ENCODE data around the gene GTPBP1.

Gene GTPBP1

DNA sequence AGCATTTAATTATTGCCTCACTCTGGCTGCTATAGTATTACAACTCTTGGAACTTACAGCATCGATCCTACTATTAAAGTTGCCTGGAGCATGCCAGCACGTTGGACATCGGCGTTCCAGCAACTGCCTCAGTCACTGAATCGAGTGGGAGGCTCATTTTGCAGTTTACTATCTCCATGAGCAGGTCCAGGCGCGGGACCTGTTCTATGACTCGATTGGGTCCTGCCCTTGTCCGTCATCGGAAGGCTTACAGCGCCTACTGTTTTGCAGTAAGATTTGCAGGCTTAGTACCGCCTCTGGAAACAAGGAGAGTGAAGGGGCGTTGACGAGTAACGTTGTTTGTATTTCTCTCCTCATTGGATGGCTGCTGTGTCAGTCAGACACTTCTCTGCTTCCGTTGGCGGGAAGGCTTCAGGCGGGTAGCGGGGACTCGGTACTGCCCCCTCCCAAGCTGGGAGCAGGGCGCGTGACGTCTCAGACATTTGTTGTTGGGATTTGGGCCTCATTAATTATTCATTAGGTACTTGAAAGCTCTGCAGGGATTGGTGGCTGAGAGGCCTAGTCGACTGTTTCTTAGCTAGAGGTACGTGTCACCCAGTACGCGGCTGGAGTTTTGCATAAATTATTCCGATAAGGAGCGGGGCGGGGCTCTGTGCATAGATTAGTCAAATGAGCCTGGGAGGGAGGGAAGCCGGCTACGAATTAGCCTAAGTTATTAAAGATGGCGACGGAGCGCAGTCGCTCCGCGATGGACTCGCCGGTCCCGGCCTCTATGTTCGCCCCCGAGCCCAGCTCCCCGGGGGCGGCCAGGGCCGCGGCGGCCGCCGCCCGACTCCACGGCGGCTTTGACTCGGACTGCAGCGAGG, at the start of gene GTPBP1:
Gene GTPBP1, plus strand, starts transcription at position 710 of the 866 bp plus-strand sequence. Its CDS starts 12 bp downstream, at position 722.
- peak; percentile 100 for DNase-seq

DNA sequence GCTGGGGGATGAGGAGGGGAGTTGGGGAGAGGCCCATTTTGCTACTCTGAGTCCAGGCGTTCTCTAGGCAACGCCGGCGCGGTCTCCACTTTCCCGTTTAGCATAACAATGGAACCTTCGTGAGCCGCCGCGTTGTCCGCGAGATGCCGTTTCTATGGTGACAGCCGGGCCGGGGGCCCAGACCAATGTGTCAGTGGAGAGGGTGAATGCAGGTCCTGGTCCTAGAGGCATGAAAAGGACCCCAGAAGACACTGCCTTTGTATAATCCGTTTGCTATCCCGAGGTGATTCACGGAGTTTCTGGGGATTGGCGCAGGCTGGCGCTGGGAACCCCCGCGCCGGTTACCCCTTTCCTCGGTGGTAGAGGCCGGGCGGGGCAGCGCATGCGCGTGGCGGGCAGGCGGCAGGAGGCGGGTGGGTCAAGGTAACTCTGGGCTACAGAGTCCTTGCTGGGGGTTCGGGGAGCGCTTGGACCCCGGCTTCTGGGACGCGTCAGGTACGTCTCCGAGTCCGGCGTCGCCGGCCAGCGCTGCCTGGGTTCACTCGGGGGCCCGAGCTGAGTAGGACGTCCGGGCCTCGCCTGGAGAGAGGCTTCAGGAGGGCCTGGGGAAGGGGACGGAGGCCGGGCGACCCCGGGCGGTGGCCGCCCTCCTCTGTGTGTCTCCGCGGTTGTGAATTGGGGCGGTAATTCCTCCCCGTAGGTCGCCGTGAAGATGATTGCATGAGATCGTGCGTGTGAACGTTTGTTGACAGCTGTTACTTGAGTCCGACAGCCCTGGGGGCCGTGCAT, 49.3 kb upstream of the GTPBP1 start, which contains the start of the genes CBY1 and FAM227A:
Gene CBY1, plus strand, starts transcription at position 383 of the 789 bp plus-strand sequence. CDS start 11,417 bp downstream, outside the sequence.
Gene FAM227A, minus strand, starts transcription at position 137 of the 789 bp plus-strand sequence. CDS start 6,224 bp downstream, outside the sequence.
- DNase-seq = peak; percentile 80

DNA sequence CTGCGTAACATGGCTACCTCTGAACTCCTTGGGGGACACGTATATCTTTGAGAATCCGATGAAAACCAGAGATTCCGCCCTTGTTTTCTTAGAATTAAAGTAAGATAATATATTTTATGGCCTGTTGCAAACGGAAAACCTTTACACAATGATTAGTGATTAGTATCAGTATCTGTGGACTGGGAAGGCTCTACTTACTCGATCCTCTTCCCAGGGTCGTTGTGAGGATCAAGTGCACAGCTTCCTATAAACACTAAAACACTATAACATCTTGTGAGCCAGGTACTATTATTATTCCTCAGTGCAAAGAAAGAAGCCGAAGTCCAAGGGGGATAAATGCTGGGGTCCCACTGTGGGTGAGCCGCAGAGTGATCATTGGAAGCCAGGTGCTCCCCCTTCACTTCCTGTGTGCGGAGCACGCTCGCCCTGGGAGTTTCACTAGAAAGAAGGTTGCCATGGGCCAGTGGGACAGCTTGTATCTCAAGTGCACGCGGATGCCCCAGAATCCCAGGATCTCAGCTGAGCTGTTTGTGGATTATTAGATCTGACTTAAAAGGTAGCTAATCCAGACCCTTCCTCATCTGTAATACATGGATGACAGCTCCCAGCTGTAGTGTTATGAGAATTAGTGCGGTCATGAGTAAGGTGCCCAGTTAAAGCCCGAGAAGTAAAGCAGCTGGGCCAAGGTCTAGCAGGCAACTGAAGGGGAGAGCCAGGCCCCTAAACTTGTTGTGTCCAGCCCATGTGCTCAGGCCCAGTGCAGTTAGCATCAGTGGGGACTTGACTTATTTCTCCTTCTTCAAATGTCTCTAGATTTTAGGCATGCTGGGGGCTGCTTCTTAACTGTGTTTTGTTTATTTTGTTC, 48.5 kb upstream of the GTPBP1 start:
- DNase-seq = no peak

DNA sequence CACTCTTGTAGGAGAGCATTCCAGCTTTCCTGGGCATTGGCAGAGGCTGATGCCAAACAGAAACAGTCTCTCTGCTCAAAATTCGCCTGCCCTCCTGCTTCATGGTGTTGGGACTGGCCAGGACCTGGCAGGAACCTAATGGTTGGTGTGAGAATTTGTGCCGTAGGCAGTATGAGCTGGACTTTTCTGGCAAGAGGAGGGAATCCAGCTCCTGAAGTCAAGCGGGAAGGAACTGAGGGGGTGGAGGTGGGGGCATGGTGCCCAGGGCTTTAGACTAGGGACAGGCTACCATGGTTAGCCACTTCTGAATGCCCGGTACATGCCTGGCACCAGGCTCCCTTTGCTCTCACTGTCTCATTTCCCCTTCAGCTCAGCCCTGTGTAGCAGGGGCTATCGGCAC, 30.9 kb upstream of the GTPBP1 start:
- no peak for DNase-seq

DNA sequence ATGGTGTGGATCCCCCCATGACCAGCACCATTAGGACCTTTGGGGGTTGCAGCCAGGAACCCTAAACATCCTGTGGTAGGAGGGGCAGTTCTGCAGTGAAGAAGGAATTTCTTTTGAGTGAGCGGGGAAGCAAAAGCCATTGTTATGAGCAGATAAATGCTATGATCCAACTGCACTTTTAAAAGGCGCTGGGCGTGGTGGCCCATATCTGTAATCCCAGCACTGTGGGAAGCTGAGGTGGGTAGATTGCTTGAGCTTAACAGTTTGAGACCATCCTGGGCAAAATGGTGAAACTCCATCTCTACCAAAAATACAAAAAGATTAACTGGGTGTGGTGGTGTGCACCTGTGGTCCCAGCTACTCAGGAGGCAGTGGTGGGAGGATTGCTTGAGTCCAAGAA, 29.9 kb upstream of the GTPBP1 start:
- DNase-seq = no peak

DNA sequence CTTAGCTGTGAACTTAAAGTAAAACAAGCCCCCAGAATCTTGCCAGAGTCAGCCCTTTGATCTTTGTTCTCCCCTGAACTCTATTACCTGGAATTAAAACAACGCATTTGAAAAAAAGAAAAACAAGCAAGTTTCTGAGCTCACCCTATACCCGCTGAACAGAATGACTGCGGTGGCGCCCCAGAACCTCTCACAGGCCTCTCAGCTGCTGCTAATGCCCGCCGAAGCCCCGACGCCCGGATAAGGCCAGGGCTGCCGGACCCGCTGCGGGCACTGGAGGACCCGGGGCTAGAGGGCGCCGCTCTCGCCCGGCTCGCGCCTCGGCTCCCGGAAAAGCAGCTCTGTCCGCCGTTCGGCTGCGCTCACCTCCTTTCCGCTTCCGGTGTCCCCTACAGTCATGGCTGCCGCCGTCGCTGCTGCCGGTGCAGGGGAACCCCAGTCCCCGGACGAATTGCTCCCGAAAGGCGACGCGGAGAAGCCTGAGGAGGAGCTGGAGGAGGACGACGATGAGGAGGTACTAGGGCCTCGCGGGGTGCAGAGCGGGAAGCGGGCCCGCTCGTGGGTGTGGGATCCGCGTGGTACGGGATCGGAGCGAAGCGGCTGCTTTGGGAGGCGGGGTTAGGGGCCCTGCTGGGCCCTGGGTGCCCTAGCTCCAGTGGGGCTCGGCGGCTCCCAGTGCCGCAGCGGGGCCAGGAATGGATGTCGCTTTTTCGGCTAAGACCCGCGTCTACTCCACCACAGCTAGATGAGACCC, 24.0 kb upstream of the GTPBP1 start, which contains the start of gene TOMM22:
Gene TOMM22, plus strand, starts transcription at position 376 of the 754 bp plus-strand sequence. Its CDS starts 22 bp downstream, at position 398.
- DNase-seq = peak; percentile 79

DNA sequence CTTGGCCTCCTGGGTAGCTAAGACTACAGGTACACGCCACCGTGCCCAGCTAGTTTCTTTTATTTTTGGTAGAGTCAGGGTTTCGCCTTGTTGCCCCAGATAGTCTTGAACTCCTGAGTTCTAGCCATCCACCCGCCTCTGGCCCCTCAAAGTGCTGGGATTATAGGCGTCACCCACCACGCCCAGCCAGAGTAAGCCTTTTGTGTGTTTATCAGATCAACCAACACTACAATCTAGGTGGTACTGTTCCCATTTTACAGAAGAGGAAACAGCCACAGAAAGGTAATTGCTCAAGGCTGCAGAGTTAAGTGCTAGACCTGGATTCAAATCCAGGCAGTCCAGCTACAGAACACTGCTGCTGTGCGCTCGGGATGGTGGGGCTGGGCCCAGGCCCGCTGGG, 20.8 kb upstream of the GTPBP1 start:
- DNase-seq = no peak

DNA sequence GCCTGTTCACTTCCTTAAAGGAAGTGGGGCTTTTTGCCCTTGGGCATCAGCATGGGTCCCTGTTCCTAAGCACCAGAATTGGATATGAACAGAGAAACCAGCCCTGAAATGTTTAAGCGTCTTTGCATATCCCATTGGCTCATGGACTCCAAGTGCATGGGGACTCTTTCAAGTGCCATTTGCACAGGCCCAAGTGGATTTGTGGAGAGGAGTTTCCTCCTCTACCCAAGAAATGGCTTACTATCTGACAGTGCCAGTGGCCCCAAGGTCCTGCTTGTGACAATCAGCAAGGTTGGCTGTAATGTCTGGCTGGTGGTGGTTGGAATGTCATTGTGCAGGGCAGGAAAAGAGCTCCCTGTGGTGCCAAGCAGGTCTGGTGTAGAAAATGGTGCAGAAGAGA, 20.0 kb upstream of the GTPBP1 start:
- no peak for DNase-seq

DNA sequence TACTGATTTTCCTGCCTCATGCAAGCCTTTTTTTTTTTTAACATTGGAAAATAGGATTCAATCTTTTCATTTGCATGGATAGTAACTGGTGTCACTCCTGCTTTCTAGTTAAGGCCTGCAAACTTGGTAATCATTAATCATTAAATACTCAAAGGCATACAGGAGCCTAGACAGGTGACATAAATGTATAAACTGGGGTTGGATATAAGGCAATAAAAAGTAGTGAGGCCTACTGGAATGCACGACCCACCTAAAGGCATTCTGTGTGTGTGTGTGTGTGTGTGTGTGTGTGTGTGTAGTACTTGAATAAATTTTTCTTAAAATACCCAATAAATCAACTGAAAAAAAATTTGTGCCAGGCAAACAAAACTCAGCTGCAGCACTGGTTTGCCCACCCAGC, 16.1 kb upstream of the GTPBP1 start:
- no peak for DNase-seq

DNA sequence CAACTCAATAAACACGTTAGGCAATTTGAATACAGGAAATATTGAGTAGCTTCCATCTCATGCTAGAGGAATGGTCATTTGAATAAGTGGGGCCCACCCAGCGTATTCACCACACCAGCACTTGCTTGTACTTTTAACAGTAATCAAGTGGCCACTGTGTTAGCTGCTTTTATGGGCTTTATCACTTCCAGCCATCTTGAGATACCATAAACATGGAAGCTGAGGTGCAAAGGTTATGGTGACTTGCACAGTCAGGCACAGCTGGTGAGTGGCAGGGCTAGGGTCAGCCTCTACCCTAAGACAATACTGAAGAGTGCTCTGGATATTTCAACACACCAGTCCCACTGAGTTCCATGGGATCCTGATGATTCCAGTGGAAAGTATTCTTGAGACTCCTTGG, 11.7 kb upstream of the GTPBP1 start:
- DNase-seq = no peak

DNA sequence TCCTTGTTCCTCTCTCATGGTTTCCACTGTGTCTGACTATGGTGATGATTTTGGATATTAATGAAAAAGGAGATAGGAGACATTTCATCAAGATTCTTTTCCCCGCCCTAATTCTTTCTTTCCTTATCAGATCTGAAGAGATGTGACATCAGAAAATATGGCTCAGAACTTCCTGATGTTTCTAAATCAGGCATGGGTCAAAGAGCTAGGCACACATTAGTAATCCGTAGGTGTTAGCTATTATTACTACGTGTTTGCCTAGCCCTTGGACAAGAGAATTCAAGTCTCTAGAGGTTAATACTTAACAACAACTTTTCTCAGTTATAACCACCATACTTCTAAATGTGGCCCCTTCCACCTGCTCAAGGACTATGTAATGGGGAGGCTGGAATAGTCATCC, 10.8 kb upstream of the GTPBP1 start:
- no peak for DNase-seq

DNA sequence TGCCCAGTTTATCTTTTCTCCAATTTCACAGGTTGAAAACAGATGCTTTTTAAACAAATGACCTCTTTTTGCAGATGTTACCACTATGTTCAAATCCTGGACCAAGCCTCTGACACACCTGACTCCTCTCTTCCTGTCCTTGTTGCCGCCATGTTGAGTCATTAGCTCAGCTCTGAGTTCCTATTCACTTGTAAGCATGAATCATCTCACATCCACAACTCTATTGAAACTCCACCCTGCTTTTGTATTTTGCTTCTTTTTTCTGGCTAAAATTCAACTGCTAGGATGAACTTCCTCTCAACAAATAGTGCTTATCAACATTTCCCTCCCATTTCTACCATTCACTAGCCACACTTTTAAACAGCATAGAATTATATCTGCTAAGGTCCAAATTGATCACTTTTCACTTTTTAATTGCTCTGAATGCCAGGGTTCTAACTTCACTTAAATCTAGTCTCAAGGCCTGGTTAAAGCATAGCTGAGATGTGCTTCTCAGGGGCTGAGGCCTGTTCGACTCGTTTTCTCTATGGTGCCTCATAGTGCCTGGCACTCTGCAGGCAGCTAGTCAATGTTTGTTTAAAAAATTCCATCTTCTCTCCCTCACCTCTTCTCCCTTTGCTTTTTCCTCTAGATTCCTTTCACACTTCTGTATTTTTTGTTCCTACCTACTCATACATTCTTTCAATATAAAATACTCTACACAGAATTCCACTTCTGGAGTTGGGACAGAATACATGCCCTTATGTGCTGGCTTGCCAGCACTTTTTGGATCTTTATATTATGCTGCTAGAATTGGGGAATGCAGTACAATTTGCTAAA, 8.9 kb upstream of the GTPBP1 start:
- peak; percentile 56 for DNase-seq

DNA sequence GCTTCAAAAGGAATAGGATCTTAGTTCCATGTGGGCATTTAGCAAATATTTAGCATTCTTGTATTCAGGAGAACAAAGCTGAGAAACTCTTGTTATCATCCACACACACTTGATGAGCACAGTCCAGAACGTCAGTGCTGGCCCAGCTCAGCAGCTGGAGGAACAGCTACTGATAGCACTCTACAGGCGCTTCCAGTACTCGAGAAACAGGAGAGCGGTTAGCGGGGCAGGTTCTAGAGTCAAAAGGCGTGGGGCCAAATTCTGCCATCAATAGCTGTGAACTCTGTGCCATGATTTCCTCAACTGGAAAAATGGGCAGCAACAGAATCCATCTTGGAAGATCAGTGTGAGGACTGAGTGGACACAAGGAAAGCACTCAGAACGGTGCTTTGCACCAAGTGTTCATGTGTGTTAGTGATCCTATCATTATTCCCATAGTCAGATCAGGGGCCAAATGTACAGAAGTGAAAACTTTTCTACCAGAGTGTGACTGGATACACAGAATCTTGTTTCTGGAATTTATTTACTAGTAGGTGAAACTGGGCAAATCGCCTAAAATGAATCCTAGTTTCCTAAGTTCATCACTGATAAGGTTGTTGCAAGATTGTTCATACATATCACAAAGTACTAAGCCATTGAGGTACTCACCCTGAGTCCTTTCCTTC, 8.2 kb upstream of the GTPBP1 start:
- DNase-seq = no peak

DNA sequence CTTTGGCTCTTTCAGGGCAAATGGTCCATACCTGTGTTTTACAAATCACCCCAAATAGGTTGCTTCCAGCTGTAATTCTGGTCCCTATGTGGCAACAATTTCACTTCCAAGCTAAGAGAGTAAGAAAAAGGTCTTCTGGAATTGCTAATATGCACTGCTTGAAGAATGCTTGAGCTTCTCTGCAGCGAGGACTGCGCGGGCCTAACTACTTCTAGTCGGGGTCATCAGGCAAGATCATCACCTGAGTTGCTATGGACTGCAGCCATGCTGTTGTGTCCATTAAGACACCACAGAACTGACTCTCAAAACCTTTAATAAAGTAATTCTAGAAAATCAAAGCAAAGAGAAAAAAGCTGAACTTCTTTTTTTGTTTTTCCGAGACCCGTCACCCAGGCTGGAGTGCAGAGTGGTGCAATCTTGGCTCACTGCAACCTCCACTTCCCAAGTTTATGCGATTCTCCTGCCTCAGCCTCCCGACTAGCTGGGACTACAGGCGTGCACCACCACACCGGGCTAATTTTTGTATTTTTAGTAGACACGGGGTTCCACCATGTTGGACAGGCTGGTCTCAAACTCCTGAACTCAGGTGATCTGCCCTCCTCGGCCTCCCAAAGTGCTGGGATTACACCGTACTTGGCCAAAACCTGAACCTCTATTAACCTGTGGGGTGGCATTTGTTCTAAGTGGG, 7.2 kb upstream of the GTPBP1 start:
- DNase-seq = no peak

DNA sequence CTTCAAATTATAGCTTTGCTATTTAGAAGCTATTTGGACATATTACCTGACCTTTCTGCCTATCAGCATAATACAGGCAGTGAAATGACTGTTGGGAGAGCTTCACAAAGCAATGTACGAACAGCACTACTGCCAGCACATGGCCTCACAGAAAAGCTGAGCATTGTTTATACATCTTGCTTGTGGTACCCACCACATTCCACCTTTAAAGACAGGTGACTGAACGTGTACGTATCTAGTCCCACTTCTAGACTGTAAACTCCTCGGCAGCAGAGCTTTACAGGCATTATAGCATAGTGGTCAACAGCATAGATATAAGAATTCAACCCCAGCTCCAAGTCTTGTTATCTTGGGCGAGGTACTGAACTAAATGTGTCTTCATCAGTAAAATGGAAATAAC, 6.6 kb upstream of the GTPBP1 start:
- no peak for DNase-seq

DNA sequence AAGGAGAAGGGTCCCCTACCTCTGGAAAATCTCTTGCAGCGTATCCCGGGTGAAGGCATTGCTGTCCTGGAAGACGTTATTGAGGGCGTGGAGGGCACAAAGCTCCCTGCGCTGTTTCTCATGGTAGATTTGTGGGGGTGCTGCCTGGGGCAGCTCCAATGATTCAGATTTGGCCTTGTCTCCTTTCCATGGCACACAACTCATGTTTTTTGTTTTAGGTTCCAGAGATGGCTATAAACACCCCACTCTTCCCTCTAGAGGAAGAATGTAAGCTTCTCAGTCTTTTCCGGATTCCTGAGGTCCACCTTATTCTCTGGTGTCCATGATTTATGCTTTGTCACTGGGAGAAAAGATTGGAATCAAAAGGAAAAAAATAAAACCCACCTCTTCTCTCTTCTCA, 6.0 kb upstream of the GTPBP1 start:
- no peak for DNase-seq

DNA sequence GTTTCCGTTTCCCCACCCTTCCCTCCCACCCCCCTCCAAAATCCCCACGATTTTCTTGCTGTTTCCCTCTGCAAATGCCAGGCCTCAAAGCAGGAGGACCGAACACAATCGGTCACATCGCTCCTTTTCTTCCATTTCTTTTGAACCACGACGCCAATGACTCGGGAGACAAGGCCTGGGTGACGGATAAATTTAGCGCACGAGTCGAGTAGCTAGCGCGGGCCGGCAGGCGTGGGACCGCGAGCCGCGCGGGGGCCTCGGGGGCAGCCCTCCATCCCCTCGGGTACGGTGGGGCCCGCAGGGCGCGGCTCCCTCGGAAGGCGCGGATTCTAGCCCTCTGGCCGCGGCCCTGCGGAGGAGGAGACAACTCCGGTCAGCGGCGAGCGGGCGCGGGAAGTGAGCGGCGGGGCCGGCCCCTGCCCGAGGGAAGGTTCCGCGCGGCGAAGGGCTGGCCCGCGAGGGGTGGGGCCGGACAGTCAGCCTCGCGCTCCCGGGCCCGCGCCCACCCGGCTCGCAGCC, 5.4 kb upstream of the GTPBP1 start:
- DNase-seq = no peak

DNA sequence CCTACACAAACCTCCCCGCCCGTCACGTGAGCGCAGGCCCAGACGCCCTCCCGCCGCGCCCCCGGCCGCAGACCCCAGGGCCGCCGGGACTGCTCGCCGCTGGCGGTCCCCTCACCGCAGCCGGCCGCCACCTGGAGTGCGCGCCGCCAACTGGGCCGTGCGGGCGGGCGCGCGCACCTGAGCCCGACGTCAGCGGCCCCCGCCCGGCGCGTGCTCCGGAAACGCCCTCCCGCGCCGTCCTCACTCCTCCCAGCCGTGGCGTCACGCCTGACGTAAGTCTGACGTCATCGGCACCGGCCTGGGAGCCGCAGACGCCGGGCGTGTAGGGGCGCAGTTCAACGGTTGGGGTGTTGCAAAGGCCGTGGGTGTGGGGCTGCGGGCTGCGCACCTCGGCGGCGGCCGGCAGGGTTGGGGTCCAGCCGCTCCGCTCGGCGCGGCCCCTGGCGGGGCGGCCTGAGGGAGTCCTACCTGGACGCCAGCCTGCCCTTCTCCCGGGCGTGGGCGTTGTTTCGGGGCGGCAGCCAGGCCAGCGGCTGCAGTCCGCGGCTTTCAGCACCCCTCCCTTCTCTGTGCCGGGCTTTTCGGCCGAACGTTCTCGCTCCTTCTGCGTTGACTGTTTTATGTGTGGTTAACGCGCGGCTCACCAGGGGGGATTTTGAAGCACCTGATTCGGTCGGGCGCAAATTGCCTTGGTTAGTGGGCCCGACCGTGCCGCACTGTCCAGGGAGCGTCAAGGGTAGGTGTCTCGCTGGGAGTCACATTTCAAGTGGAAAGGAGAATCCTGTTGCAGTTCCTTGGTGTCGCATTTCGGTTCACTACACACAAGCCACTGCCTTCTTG, 4.7 kb upstream of the GTPBP1 start, which contains the start of gene JOSD1:
Gene JOSD1, minus strand, starts transcription at position 155 of the 840 bp plus-strand sequence. CDS start 956 bp downstream, outside the sequence.
- DNase-seq = peak; percentile 78
